Ishikawa (cell line): ENCODE results near the gene RAB8A.

Experiments used
- CEBPB ChIP-seq: IDR thresholded peaks from 2 replicates; pipeline ENCODE4 v1.6.1; 2012
- CREB1 ChIP-seq: IDR thresholded peaks from 2 replicates; pipeline ENCODE4 v1.6.1; 2012; ENCODE audit warnings: low read depth
- EGR1 ChIP-seq: IDR thresholded peaks from 2 replicates; pipeline ENCODE4 v1.6.1; 2012
- EP300 ChIP-seq: IDR thresholded peaks from 2 replicates; pipeline ENCODE4 v1.6.1; 2012; ENCODE audit warnings: borderline replicate concordance
- FOXM1 ChIP-seq: IDR thresholded peaks from 2 replicates; pipeline ENCODE4 v1.6.1; 2012; ENCODE audit warnings: low read depth, borderline replicate concordance
- MAX ChIP-seq: IDR thresholded peaks from 2 replicates; pipeline ENCODE4 v1.6.1; 2012
- NFIC ChIP-seq: IDR thresholded peaks from 2 replicates; pipeline ENCODE4 v1.6.1; 2012
- RAD21 ChIP-seq: IDR thresholded peaks from 2 replicates; pipeline ENCODE4 v1.6.1; 2012; ENCODE audit warnings: low read depth
- REST ChIP-seq: IDR thresholded peaks from 2 replicates; pipeline ENCODE4 v1.6.1; 2012; ENCODE audit warnings: low read depth, mild to moderate bottlenecking
- TAF1 ChIP-seq: IDR thresholded peaks from 2 replicates; pipeline ENCODE4 v1.6.1; 2012; ENCODE audit warnings: low read depth, mild to moderate bottlenecking
- TCF12 ChIP-seq: IDR thresholded peaks from 2 replicates; pipeline ENCODE4 v1.6.1; 2012; ENCODE audit warnings: low read depth
- TEAD4 ChIP-seq: IDR thresholded peaks from 2 replicates; pipeline ENCODE4 v1.6.1; 2012
- USF1 ChIP-seq: IDR thresholded peaks from 2 replicates; pipeline ENCODE4 v1.6.1; 2012
- YY1 ChIP-seq: IDR thresholded peaks from 2 replicates; pipeline ENCODE4 v1.6.1; 2012; ENCODE audit warnings: low read depth
- ZBTB7A ChIP-seq: IDR thresholded peaks from 2 replicates; pipeline ENCODE4 v1.6.1; 2012; ENCODE audit warnings: low read depth

RAB8A gene

GRCh38 chr19:16111160-16111908 lies at the start of gene RAB8A:
RAB8A (plus strand) TSS chr19:16111889; CDS start chr19:16111902, 13 bp downstream.
- TF ChIP-seq ZBTB7A: no peak
- TF ChIP-seq YY1: peak; percentile 91
- peak; percentile 68 for TF ChIP-seq RAD21
- no peak; the same call in 1 of the 2 replicates for TF ChIP-seq TAF1
- TF ChIP-seq TCF12: peak; percentile 31; the same call in 1 of the 2 replicates
- peak; percentile 40; the same call in 1 of the 2 replicates for TF ChIP-seq FOXM1
- TF ChIP-seq NFIC: peak; percentile 95
- peak; percentile 96 for TF ChIP-seq MAX
- TF ChIP-seq CREB1: peak; percentile 76
- 0 out of 2 replicates have a peak, but pooled peaks have one; percentile 2 for TF ChIP-seq USF1
- no peak for TF ChIP-seq EP300
- TF ChIP-seq TEAD4: no peak
- TF ChIP-seq EGR1: peak; percentile 77
- no peak for TF ChIP-seq CEBPB

DNA sequence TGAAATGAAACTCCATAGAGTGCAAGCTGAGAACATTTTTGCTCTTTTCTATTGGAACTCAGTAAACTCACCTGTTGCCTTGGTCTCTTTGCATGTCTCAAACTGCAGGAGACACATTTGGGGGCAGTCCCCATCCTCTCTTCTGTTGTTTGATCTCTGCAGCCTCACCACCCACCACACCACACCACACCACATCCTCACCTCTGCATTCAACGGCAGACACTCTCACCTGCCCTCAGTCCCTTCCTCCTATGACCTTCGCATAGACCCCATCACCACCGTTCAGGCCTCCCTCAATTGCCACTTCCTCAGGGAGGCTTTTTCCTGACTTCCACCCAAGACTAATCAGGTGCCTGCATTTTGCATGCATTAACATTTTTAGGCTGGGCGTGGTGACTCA lies 49.7 kb upstream of the RAB8A start:
- TF ChIP-seq FOXM1 (no peak), CEBPB (no peak), ZBTB7A (no peak), USF1 (no peak), YY1 (no peak), EGR1 (no peak), TEAD4 (no peak), RAD21 (no peak), MAX (no peak), TCF12 (no peak), REST (no peak), EP300 (no peak), NFIC (no peak)

DNA sequence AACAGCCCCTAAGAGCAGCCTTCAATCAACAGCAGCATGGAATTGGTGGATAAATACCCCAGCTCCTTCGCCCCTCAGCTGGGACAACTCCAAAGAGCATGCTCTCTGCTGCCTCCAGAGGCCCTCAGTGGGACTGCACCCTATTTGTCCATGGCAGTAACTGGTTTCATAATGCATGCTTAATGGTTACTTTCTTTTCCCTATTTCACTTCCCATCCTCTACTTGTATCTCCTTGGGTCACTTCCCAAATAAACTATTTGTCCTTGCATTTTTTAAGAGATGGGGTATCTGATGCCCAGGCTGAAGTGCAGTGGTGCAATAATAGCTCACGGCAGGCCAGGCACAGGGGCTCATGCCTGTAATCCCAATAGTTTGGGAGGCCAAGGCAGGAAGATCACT lies 48.9 kb upstream of the RAB8A start:
- TF ChIP-seq RAD21: peak; percentile 49
- TF ChIP-seq EGR1: no peak

DNA sequence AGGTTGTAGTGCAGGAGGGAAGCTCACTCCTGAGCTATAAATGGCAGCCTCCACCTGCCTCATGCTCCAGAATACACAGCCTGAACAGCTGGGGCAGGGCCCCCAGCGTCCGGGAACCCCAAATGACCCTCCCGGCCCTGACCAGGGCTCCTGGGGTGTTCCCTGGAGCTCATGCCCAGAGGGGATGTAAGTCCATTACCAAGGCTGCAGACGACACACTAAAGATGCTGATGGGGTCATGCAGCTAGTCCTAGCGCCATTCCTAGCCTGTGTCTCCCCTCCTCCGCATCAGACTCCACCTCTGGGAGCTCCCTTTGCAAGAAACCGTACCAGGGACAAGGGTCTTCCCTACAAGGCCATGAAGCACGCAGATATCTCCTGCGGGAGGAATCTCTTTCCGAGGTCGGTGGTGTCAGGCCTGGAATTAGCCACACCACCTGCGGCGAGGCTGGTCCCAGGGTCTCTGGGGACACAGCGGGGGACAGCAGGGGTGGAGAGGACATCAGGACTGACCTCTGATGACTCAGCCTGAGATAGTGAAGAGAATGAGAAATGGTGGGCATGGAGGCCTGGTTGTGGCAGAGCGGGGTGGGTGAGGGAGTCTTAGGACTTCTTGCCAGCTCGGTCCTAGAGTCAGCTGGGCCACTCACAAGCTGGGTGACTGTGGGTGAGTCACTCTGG lies 47.3 kb upstream of the RAB8A start:
- TF ChIP-seq RAD21 (no peak), ZBTB7A (no peak), MAX (no peak), USF1 (no peak), NFIC (no peak), EP300 (no peak), FOXM1 (no peak), YY1 (no peak), TEAD4 (no peak), TCF12 (no peak), EGR1 (no peak), CEBPB (no peak), CREB1 (no peak), REST (no peak), TAF1 (no peak)

DNA sequence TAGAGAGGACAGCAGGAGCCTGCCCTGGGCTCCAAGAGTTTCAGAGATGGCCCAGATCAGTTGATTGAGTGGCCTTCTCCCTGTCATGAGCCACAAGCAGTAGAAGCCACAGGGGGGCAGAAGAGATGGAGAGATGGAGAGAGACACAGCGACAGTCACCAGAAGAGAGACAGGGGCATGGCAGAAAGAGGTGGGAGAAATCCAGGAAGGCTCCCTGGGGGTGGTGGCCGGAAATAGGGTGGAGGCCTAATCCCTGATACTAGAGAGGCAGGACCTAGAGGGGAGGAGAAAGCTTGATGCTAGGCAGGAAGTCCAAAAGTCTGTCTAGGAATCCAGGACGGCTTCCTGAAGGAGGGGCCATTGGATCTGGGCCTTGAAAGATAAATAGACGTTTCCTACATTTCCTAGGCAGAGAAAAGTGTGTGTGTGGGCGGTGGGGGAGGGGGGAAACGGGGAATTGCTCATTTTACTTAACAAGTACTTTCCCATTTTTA lies 45.0 kb upstream of the RAB8A start:
- TF ChIP-seq RAD21 (peak; percentile 35; the same call in 1 of the 2 replicates), TEAD4 (no peak)
